HepG2 (cell line): ENCODE measurements around the gene UBC. TPM values are rescaled to one million over a fixed set of nuclear protein-coding genes. Genes with fewer than 3 reads are reported as not detected.
A peak's percentile ranks its signal among the peaks of the same experiment; 100 is the strongest.

ENCODE experiments used
- GABPA ChIP-seq, 2 experiments: IDR thresholded peaks; 2 replicates each; pipeline ENCODE4 v1.6.1; 2011 to 2016; ENCODE audit warnings: low read depth in 2 of 2, low read length in 1 of 2, missing biosample characterization in 1 of 2, missing genetic modification characterization in 1 of 2
- HDAC1 ChIP-seq: sonication (generic); formaldehyde crosslinking; IDR thresholded peaks from 2 replicates; pipeline ENCODE4 v1.5.1; 2020; ENCODE audit warnings: mild to moderate bottlenecking, missing genetic modification reagents
- HMG20B ChIP-seq: conservative IDR thresholded peaks from 2 replicates; pipeline ENCODE4 v1.6.1; 2016; ENCODE audit warnings: missing genetic modification reagents, missing compliant biosample characterization
- HMGA1 ChIP-seq: sonication (generic); formaldehyde crosslinking; conservative IDR thresholded peaks from 2 replicates; pipeline ENCODE4 v1.4.0; 2020; ENCODE audit warnings: missing genetic modification reagents
- JARID2 ChIP-seq: sonication (generic); formaldehyde crosslinking; IDR thresholded peaks from 2 replicates; pipeline ENCODE4 v1.8.1; 2023; ENCODE audit warnings: missing genetic modification reagents, inconsistent platforms; ENCODE audit not compliant: insufficient replicate concordance
- KDM1A ChIP-seq: IDR thresholded peaks from 2 replicates; pipeline ENCODE4 v1.6.1; 2016; ENCODE audit warnings: missing compliant biosample characterization
- PCBP2 ChIP-seq: fragments of 200-400 bp; formaldehyde crosslinking; optimal IDR thresholded peaks from 2 replicates; pipeline ENCODE3; 2018; ENCODE audit warnings: low read length, low read depth; ENCODE audit not compliant: poor library complexity, severe bottlenecking
- PRDM10 ChIP-seq: sonication (generic); formaldehyde crosslinking; IDR thresholded peaks from 2 replicates; pipeline ENCODE4 v1.4.0; 2020; ENCODE audit warnings: low read depth, missing genetic modification reagents
- RXRA ChIP-seq: sonication (generic); formaldehyde crosslinking; IDR thresholded peaks from 2 replicates; pipeline ENCODE4 v1.5.1; 2020; ENCODE audit warnings: missing genetic modification reagents
- SPEN ChIP-seq: sonication (generic); formaldehyde crosslinking; IDR thresholded peaks from 2 replicates; pipeline ENCODE4 v1.5.1; 2020; ENCODE audit warnings: low read depth, mild to moderate bottlenecking, missing genetic modification reagents
- ZNF646 ChIP-seq: sonication (generic); formaldehyde crosslinking; IDR thresholded peaks from 2 replicates; pipeline ENCODE4 v1.9.0; 2021; ENCODE audit warnings: mild to moderate bottlenecking, missing genetic modification reagents
- ZNF879 ChIP-seq: sonication (generic); formaldehyde crosslinking; IDR thresholded peaks from 2 replicates; pipeline ENCODE4 v1.8.1; 2023; ENCODE audit warnings: missing genetic modification reagents
- polyA plus RNA-seq, 8 experiments: library from polyadenylated mRNA; depleted of rRNA in 3 of 8; stranded (reverse) in 7 of 8; unstranded in 1 of 8; fragments of >200 nt; fragmentation: Illumina TruSeq in 4 of 8; extraction: Trizol in 4 of 8; gene quantifications; 2 replicates each; pipeline versions ENCODE4 v1.2.1 to v1.2.3, GENCODE V29; 2011 to 2016; ENCODE audit warnings: low read depth in 4 of 8, missing spikeins in 1 of 8, mixed read lengths in 1 of 8; ENCODE audit not compliant: insufficient read depth in 1 of 8
- total RNA-seq, 5 experiments: library from RNA; depleted of rRNA; stranded (reverse); fragments of >200 nt; fragmentation: Illumina TruSeq; extraction: Trizol; gene quantifications; 2 replicates each; pipeline ENCODE4 v1.2.3, GENCODE V29; 2016; ENCODE audit warnings: low read depth in 1 of 5
- TF ChIP-seq, protein P1 (sequence below): sonication (generic); formaldehyde crosslinking; IDR thresholded peaks from 2 replicates; pipeline ENCODE4 v1.8.0; 2022; ENCODE audit warnings: missing genetic modification reagents, mild to moderate bottlenecking, moderate library complexity, borderline replicate concordance
- TF ChIP-seq, protein P2 (sequence below): sonication (generic); formaldehyde crosslinking; conservative IDR thresholded peaks from 2 replicates; pipeline ENCODE4 v1.8.1; 2023; ENCODE audit warnings: missing genetic modification reagents

UBC gene
- total and polyA plus RNA-seq, 2 of the 13 experiments (the other 11 are each of a cell fraction or from before 2014, with no cell fraction given): 805 to 1,432 TPM

DNA sequence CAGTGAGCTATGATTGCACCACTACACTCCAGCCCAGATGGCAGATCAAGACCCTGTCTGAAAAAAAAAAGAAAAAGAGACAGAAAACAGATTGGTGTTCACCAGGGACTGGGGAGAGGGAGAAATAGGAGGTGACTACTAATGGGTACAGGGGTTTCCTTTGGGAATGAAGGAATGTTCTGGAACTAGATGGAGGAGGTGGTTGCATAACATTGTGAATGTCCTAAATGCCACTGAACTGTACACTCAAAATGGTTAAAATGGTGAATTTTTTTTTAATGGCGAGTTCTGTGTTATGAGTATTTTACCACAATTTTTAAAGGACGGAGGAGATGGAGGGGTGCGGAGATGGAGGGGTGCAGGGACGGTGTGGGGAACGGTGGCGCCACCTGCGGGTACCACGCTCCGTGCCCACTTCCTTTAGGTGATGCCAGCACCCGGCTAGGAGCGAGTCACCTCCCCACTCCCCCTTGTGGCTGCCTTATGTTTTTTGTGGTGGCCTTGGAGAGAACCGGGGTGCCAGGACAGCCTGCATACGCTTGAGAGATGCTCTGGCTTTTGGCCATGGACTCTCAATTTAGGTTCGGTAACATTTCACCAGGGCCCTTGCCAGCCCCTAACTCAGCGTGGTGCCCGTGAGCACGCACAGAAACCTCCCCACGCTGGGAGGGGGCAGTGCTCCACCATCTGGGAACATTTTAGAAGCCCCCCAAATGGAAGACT is 16.1 kb downstream of the UBC start (continued):
- TF ChIP-seq, protein P1, sequence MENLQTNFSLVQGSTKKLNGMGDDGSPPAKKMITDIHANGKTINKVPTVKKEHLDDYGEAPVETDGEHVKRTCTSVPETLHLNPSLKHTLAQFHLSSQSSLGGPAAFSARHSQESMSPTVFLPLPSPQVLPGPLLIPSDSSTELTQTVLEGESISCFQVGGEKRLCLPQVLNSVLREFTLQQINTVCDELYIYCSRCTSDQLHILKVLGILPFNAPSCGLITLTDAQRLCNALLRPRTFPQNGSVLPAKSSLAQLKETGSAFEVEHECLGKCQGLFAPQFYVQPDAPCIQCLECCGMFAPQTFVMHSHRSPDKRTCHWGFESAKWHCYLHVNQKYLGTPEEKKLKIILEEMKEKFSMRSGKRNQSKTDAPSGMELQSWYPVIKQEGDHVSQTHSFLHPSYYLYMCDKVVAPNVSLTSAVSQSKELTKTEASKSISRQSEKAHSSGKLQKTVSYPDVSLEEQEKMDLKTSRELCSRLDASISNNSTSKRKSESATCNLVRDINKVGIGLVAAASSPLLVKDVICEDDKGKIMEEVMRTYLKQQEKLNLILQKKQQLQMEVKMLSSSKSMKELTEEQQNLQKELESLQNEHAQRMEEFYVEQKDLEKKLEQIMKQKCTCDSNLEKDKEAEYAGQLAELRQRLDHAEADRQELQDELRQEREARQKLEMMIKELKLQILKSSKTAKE (CRISPR knock-in tag): no peak
- TF ChIP-seq GABPA (IDR thresholded peaks at IDR 0.05; ENCODE audit: low read depth, low read length): no peak
- TF ChIP-seq GABPA (CRISPR knock-in tag; IDR thresholded peaks at IDR 0.05; ENCODE audit: low read depth): no peak
- no peak for TF ChIP-seq PRDM10
- TF ChIP-seq HMGA1 (CRISPR knock-in tag): no peak
- TF ChIP-seq HDAC1: no peak
- TF ChIP-seq SPEN (CRISPR knock-in tag): no peak
- TF ChIP-seq KDM1A (CRISPR knock-in tag): 0 out of 2 replicates have a peak, but pooled peaks have one; percentile 35
- TF ChIP-seq RXRA (CRISPR knock-in tag): no peak
- TF ChIP-seq HMG20B (CRISPR knock-in tag): no peak
- no peak for TF ChIP-seq ZNF879
- TF ChIP-seq PCBP2: no peak
- TF ChIP-seq ZNF646 (CRISPR knock-in tag): no peak
- no peak for TF ChIP-seq JARID2
- TF ChIP-seq, protein P2, sequence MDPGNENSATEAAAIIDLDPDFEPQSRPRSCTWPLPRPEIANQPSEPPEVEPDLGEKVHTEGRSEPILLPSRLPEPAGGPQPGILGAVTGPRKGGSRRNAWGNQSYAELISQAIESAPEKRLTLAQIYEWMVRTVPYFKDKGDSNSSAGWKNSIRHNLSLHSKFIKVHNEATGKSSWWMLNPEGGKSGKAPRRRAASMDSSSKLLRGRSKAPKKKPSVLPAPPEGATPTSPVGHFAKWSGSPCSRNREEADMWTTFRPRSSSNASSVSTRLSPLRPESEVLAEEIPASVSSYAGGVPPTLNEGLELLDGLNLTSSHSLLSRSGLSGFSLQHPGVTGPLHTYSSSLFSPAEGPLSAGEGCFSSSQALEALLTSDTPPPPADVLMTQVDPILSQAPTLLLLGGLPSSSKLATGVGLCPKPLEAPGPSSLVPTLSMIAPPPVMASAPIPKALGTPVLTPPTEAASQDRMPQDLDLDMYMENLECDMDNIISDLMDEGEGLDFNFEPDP (CRISPR knock-in tag): no peak
